Stimulated activated CD8-positive, alpha-beta memory T cell treated with anti-CD3 and anti-CD28 coated beads, Interleukin-4, amount 100 ng/mL, for 4 hours (primary cell): ENCODE results near the gene LEAP2.

Source experiments
- DNase-seq, 2 donors: peaks; one replicate each; pipeline ENCODE4 v3.0.0-alpha.2; 2020; ENCODE audit warnings: low read depth in 2 of 2, low spot score in 1 of 2

The LEAP2 gene

GRCh38 chr5:132876020-132876759 is 2.7 kb downstream of the LEAP2 start:
- DNase-seq, result no peak

DNA sequence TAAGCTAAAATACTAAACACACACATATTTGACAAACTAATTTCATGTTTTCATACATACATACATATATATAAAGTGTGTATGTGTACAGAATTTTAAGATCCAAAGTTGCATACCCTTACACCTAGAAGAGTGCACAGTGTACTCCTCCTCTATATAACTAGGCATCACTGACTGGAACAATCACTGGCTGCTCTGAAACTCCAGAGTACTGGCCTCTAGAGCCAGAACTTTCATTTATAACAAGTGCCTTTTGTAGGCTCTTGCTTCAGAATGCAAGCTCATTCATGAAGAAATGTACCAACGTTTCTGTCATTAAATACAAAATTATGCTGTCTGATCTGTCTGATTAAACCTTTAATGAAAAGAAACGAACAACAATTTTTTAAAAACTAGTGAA is 4.0 kb downstream of the LEAP2 start:
- no peak for DNase-seq

- DNase-seq, result no peak
These were observed 4.5 kb downstream of the LEAP2 start for GRCh38 chr5:132877938-132878337.

DNA sequence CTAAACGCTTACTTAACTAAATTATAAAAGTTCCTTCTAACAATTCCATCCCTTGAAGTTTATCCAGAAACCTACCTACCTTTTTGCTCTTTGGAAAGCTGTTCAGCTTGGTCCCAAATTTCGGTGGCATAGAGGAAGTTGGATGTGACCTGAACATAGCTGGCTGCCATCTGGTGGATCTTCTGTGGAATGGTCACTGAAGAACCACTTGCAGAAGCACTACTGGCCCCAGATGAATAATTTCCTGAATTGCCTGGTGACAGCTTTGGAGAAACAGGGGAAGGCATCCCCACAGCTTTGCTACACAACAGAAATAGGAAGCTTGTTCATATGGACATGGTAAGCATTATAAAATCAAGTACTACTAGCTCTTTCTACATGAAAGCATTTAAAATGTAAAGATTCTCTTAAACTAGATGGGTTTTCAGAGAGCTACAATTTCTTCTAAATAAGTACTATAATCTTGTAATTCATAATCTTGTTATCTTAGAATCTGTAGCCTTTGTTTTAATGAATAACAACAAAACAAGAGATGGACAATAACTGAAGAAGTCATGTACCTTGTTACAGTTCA is 9.9 kb downstream of the LEAP2 start:
- no peak for DNase-seq

GRCh38 chr5:132884548-132884947 is 11.1 kb downstream of the LEAP2 start:
- DNase-seq, result no peak

- DNase-seq, result no peak
These were observed 12.8 kb downstream of the LEAP2 start for GRCh38 chr5:132886064-132886823.

- DNase-seq, result no peak
These were observed 13.8 kb downstream of the LEAP2 start for GRCh38 chr5:132887283-132887682.

DNA sequence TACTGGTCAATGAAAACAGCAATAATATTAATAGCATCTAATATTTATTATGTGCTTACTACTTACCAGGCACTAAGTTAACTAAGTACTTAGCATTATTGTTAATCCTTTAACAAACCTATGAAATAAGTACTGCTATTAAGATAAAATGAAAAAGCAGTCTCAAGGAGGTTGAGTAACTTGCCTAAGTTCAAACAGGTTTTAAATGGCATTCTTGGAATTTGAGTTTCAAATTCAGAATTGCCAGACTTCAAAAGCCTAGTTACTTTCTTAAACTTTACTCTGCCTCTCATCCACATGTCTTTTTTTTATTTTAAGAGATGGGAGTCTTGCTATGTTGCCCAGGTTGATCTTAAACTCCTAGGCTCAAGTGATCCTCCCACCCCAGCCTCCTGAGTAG is 16.0 kb downstream of the LEAP2 start:
- DNase-seq, result no peak

DNA sequence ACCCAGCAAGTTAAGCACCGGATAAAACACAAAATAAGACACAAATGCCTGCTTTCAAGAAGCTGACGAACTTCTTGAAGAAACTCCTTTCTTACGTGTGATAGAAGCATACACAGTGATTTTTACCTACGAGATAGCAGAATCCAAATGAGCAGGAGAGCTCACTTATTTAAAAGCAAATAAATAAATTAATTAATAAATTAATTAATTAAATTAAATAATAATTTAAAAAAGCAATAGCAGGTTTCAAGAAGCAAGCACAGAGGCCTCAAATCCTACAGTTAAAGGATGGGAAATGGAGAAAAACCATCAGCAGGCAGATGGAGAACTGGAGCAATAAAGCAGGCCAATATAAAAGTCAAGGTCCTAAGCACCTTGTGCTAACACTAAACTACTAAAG is 17.3 kb downstream of the LEAP2 start:
- DNase-seq, result no peak

DNA sequence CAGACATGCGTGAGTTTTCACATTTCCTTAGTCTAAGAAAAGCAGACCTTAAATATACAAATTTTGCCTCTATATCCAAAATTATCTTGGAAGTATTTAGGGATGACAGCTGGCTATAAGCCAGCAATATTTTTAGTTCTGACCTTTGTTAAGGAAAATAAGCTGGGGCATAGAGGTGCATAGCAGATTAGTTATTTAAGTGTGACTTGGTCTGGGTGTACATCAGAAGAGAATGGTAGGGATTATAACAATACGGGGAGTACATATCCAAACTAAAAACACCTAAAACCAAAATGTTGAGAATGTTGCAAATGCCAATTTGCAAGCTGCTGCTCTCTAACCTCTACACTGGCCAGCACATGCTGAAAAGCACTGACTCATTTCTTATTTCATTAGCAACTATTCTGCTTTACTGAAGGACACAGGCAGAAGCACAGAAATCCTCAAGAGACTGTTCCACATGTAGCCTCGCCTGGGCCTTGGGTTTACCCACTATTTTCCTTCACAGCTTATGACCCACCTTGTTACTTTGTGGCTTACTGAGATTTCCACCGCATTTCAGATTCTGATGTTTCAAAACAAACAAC is 22.3 kb downstream of the LEAP2 start:
- DNase-seq, result no peak

GRCh38 chr5:132896685-132897084 is 23.2 kb downstream of the LEAP2 start:
- DNase-seq, result no peak

DNA sequence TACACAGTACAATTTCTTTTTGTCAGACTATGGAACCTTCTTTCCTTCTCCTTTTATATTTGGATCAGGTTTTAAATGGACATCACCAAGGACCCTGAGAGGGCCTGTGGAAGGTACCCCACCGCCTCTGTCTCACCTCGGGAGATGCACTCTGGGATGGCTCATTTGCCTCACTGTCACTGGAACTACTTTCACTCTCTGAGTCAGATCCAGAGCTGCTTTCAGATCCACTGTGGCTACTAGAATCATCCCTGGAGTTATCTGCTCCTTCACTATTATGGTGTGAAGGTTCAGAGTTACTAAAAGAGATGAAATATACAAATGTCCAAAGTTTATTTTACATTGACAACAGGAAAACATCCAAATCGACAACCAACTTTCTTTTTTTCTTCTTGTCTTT is 24.6 kb downstream of the LEAP2 start:
- DNase-seq, result no peak

GRCh38 chr5:132901036-132901435 is 27.6 kb downstream of the LEAP2 start:
- no peak for DNase-seq

DNA sequence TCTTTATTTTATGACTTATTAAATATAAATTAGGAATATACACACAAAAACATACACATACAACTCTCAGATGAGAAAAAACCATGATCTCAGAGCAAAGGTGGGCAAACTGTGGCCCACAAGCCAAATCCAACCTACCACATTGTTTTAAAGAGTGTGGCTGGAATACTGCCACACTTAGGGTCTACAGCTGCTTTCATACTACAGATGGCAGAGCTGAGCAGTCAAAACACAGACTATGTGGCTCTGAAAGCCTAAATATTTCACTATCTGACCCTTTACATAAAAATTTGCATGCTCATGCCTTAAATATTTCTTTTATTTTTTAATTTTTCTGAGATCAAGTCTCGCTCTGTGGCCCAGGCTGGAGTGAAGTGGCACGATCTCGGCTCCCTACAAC is 28.3 kb downstream of the LEAP2 start:
- no peak for DNase-seq

GRCh38 chr5:132905938-132906337 is 32.5 kb downstream of the LEAP2 start:
- DNase-seq, result no peak

DNA sequence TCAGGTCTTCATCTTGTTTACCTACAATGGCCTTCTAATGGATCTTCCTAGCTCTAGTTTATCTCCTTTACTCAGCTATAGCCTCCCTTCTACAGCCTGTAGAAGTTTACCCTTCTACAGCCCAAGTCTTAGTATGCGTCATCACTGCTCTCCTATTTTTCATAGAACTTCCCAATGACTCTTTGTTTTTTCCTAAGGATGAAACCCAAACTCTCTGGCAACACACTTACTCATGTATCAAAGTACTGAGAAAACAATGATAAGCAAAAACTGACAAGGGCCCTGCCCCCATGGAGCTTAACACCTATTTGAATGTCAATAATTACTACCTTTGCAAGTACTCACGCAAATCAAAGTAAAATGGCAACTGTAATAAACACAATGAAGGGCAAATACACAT is 33.7 kb downstream of the LEAP2 start:
- DNase-seq, result no peak

- DNase-seq, result no peak
These were observed 36.2 kb downstream of the LEAP2 start for GRCh38 chr5:132909702-132910101.

GRCh38 chr5:132915681-132916080 is 42.2 kb downstream of the LEAP2 start:
- DNase-seq, result no peak

DNA sequence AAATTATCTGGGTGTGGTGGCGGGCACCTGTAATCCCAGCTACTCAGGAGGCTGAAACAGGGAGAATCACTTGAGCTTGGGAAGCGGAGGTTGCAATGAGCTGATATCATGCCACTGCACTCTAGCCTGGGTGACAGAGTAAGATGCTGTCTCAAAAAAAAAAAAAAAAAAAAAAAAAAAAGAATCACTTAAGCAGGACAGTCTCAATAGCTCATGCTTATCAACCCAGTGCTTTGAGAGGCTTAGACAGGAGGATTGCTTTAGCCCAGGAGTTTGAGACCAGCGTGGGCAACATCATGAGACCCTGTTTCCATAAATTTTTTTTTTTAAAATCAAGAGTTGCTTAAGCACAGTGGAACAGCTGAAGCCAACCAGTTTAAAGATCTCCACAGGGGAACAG is 42.6 kb downstream of the LEAP2 start:
- no peak for DNase-seq
